Neural progenitor cell (in vitro differentiated cells): ENCODE results near the gene GLG1.

Source experiments
- EZH2 ChIP-seq: fragments of 200-600 bp; sonication (generic); IDR thresholded peaks from 2 replicates; pipeline ENCODE4 v1.6.1; 2017; ENCODE audit warnings: antibody characterized with exemption, mild to moderate bottlenecking, moderate library complexity
- TF ChIP-seq, protein P1 (sequence below): fragments of 200-600 bp; sonication (generic); IDR thresholded peaks from 2 replicates; pipeline ENCODE4 v1.5.1; 2017; ENCODE audit warnings: antibody characterized with exemption, mild to moderate bottlenecking

DNA sequence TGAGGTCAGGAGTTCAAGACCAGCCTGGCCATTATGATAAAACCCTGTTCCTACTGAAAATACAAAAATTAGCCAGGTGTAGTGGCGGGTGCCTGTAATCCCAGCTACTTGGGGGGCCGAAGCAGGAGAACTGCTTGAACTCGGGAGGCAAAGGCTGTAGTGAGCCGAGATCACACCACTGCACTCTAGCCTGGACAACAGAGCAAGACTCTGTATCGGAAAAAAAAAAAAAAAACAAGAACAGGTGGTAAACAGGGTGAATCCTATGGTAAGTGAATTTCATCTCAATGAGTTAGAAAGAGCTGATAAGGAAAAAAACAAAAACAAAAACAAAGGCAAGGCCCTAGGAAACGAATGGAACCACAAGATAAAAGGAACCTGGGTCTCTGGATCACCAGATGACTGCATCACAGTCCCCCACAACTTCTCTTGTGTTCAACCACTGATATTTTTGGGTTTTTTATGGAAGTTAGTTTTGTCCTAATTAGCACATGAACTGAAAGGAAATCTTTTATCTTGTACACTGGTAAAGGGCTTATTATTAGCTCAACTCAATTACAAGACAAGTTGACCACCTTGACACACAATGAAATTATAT lies 21.0 kb downstream of the GLG1 start:
- no peak for TF ChIP-seq EZH2
- TF ChIP-seq, protein P1, sequence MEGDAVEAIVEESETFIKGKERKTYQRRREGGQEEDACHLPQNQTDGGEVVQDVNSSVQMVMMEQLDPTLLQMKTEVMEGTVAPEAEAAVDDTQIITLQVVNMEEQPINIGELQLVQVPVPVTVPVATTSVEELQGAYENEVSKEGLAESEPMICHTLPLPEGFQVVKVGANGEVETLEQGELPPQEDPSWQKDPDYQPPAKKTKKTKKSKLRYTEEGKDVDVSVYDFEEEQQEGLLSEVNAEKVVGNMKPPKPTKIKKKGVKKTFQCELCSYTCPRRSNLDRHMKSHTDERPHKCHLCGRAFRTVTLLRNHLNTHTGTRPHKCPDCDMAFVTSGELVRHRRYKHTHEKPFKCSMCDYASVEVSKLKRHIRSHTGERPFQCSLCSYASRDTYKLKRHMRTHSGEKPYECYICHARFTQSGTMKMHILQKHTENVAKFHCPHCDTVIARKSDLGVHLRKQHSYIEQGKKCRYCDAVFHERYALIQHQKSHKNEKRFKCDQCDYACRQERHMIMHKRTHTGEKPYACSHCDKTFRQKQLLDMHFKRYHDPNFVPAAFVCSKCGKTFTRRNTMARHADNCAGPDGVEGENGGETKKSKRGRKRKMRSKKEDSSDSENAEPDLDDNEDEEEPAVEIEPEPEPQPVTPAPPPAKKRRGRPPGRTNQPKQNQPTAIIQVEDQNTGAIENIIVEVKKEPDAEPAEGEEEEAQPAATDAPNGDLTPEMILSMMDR = no peak
